A549 treated with AZD2906 at 1 μM for 4 hours (cell line): Measurements from ENCODE around the gene LSR. TPM values are rescaled to one million over a fixed set of nuclear protein-coding genes. Genes with fewer than 3 reads are reported as not detected.

Experiments used
- total RNA-seq: library from RNA; stranded (reverse); fragments of 200-300 nt; extraction: Qiagen RNA extraction; gene quantifications from 5 replicates; pipeline ENCODE4 v1.2.3, GENCODE V29; 2022

Gene LSR, protein sequence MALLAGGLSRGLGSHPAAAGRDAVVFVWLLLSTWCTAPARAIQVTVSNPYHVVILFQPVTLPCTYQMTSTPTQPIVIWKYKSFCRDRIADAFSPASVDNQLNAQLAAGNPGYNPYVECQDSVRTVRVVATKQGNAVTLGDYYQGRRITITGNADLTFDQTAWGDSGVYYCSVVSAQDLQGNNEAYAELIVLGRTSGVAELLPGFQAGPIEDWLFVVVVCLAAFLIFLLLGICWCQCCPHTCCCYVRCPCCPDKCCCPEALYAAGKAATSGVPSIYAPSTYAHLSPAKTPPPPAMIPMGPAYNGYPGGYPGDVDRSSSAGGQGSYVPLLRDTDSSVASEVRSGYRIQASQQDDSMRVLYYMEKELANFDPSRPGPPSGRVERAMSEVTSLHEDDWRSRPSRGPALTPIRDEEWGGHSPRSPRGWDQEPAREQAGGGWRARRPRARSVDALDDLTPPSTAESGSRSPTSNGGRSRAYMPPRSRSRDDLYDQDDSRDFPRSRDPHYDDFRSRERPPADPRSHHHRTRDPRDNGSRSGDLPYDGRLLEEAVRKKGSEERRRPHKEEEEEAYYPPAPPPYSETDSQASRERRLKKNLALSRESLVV
- 8.1 to 11.4 TPM (median 9.9 TPM) in 5 replicates for total RNA-seq

DNA sequence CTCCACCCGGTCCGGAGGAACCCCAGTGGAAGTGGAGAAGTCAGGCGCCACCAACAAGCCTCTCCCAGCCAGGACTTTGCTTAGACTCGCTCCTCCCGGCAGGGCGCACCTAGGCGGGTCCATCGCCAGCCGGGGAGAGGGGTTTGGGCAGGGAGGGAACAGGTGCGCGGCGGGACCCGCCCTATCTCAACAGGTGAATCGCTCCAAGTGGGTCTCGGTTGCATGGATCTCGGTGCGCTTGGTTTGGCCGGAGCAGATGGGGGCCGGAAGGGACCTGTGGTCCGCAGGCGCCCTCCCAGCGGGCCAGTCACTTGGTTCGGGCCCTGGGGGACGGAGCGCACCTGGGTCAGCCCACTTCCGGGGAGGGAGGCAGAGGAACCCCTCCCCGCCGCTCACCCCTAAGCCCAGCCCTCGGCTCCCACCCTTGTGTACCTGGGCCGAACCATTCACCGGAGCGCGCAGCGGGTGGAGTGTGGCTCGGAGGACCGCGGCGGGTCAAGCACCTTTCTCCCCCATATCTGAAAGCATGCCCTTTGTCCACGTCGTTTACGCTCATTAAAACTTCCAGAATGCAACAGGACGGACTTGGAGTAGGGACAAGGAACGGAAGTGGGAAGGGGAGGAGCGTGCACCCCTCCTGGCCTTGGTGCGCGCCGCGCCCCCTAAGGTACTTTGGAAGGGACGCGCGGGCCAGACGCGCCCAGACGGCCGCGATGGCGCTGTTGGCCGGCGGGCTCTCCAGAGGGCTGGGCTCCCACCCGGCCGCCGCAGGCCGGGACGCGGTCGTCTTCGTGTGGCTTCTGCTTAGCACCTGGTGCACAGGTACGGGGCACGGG, at the start of gene LSR:
LSR (plus strand) TSS at position 693 of the 836 bp plus-strand sequence; CDS start at position 714, 21 bp downstream.

DNA sequence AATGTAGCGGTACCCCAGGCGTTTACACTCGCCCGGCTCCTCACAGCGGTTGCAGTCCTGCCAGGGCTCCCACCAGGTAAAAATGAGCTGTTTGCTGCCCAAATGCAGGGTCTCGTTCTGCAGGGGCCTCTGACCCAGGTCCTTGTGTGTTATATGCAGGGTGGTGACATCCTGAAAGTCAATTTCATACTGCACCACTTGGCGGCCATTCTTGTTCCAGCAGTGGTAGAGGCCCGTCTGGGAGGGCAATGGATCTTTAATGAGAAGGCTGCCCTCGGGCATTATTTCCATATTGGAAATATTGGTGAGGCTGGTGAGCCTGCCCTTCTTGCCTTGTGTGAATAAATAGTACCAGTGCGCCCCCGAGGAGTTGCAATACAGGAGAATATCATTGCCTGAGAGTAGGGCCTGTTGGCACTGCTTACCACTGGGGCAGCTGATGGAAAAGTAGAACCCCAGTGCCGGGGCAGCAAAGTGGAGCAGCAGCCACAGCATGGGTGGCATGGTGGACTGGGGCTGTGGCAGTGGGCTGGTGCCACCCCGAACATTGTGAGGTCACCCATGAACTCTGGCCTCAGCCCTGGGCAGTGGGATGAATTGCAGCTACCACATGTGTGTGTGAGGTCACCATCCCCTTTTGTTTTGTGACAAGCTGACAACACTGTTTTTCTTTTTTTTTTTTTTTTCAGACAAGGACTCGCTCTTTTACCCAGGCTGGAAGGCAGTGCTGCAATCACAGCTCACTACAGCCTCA, 20.4 kb upstream of the LSR start, which contains the start of gene FAM187B:
FAM187B (minus strand) TSS at position 563 of the 754 bp plus-strand sequence; CDS start at position 504, 59 bp downstream.

DNA sequence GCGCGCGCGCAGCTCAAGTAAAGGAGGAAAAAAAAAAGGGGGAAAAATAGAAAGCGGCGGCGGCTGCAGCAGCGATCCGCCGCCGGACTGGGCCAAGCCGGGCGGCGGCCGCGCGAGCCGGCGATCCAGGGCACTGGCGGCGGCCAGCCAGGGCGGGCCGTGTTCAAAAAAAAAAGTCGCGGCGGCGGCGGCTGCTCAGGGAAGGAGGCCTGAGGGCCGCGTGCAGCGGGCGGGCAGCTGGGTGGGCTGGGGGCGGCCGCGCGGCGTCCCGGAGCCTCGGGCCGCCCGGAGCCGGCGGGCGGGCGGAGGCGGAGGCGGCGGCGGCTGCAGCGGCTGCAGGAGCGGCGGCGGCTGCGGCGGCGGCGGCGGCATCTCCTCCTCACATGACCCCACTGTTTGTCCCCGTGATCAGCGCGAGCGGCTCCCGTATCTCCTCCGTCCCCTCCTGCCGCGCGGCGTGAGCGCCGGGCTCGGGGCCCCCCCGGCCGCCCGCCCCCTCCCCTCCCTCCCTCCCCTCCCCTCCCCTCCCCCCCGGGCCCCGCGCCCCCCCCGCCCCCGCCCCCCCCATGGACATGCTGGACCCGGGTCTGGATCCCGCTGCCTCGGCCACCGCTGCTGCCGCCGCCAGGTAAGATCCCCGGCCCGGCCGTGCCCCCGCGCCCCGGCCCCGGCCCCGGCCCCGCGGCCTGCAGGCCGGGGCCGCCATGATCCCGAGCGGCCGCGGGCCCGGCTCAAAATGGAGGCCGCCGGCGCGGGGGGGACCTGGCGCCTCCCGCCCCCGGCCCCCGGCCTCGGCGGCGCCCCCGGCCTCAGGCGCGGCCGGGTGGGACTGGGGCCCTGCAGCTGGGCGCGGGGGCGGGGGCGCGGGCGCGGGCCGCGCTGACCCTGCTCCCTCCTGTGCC, 20.0 kb downstream of the LSR start, which contains the start of gene USF2:
USF2 (plus strand) TSS at position 427 of the 902 bp plus-strand sequence; CDS start at position 567, 140 bp downstream.

DNA sequence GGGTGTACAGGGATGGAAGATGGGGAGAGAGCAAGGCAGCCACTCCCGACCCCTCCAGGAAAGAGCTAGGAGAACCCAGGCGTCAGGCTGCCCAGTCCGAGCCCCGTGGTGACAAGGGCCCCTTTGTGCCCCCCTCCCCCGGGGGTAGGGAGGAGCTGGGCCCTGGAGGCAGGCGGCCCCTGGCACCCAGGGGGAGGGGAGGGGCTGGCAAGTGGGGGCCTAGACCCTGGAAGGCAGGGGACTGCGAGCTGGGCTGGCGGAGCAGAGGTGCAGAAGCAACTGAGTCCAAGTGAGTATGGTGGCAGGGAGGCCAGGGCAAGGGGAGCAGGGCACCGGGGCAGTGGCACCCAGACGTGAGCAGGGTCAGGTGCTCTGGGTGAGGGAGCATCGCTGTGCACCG, 43.1 kb downstream of the LSR start, which contains the start of gene MAG:
MAG (plus strand) TSS at position 246 of the 400 bp plus-strand sequence. CDS start 3,248 bp downstream, outside the sequence.

Other genes starting within 250 kb of the LSR start
- 131 to 148 TPM (median 145 TPM) in 5 replicates for gene GRAMD1A, start 248.7 kb upstream of the LSR start, total RNA-seq
- 11.1 to 20.6 TPM (median 20.1 TPM) in 5 replicates for gene SCN1B, start 218.5 kb upstream of the LSR start, total RNA-seq
- gene HPN, start 207.3 kb upstream of the LSR start, total RNA-seq: 0.08 to 0.11 TPM (median 0.09 TPM) in 5 replicates
- 0.50 to 0.91 TPM (median 0.80 TPM) in 5 replicates for gene FXYD3, start 133.2 kb upstream of the LSR start, total RNA-seq
- 0.10 to 0.41 TPM (median 0.28 TPM) in 5 replicates for gene LGI4, start 113.9 kb upstream of the LSR start, total RNA-seq
- gene FXYD1, start 110.2 kb upstream of the LSR start, total RNA-seq: 0.10 to 0.83 TPM (median 0.31 TPM) in 5 replicates
- gene FXYD7, start 105.7 kb upstream of the LSR start, total RNA-seq: 0.13 to 0.27 TPM (median 0.17 TPM) in 4 of 5 replicates, not detected in the other
- 179 to 222 TPM (median 213 TPM) in 5 replicates for gene FXYD5, start 94.3 kb upstream of the LSR start, total RNA-seq
- gene FAM187B, start 20.3 kb upstream of the LSR start, total RNA-seq: not detected in 5 replicates
- gene USF2, start 20.0 kb downstream of the LSR start, total RNA-seq: 111 to 164 TPM (median 154 TPM) in 5 replicates
- gene HAMP, start 33.5 kb downstream of the LSR start, total RNA-seq: 0.03 to 0.25 TPM (median 0.10 TPM) in 4 of 5 replicates, not detected in the other
- 0.03 to 0.10 TPM in 2 of 5 replicates, not detected in the others for gene MAG, start 43.2 kb downstream of the LSR start, total RNA-seq
- 0.71 to 1.6 TPM (median 0.89 TPM) in 5 replicates for gene CD22, start 80.2 kb downstream of the LSR start, total RNA-seq
- gene FFAR1, start 98.9 kb downstream of the LSR start, total RNA-seq: 0.02 to 0.06 TPM (median 0.03 TPM) in 4 of 5 replicates, not detected in the other
- gene FFAR3, start 109.5 kb downstream of the LSR start, total RNA-seq: 0.08 TPM in 1 of 5 replicates, not detected in the others
- 0.03 TPM in 1 of 5 replicates, not detected in the others for gene GPR42, start 122.1 kb downstream of the LSR start, total RNA-seq
- gene FFAR2, start 199.3 kb downstream of the LSR start, total RNA-seq: 0.02 TPM in 1 of 5 replicates, not detected in the others
- gene KRTDAP, start 241.5 kb downstream of the LSR start, total RNA-seq: not detected in 5 replicates